ENCODE data around the gene SCN10A. TPM values are rescaled to one million over a fixed set of nuclear protein-coding genes. Genes with fewer than 3 reads are reported as not detected.

Gene SCN10A
- total RNA-seq, 4 donors from 2014 or later: not detected

GRCh38 chr3:38758557-38758956, 57.5 kb downstream of the SCN10A start:
- no peak for DNase-seq (ENCODE audit: low spot score in 2 of 2)

GRCh38 chr3:38757721-38758120, 58.3 kb downstream of the SCN10A start:
- Histone ChIP-seq H3K4me1 (no peaks in the 10 kb centered on the region), H3K27me3 (no peaks in the 10 kb centered on the region), H3K36me3 (no peaks in the 10 kb centered on the region), H3K27ac (no peak overlapping the region), H3K4me3 (no peak overlapping the region), H3K9me3 (no peaks in the 10 kb centered on the region)
- TF ChIP-seq POLR2A (IDR thresholded peaks at IDR 0.05) (no peak), CTCF (IDR thresholded peaks at IDR 0.05) (no peak), EP300 (IDR thresholded peaks at IDR 0.05) (no peak)
- no peak for DNase-seq (ENCODE audit: low spot score in 2 of 2)
- WGBS, 2 donors: 64 to 66% methylated on average over 4 of the region's 4 CpGs

More at GRCh38 chr3:38758557-38758956, 57.5 kb downstream of the SCN10A start:
- Histone ChIP-seq H3K9me3 (no peaks in the 10 kb centered on the region), H3K27me3 (no peaks in the 10 kb centered on the region), H3K4me1 (no peaks in the 10 kb centered on the region), H3K27ac (no peak overlapping the region), H3K4me3 (no peak overlapping the region), H3K36me3 (no peaks in the 10 kb centered on the region)
- WGBS, 2 donors: 73 to 88% methylated on average over 3 of the region's 3 CpGs
- TF ChIP-seq EP300 (IDR thresholded peaks at IDR 0.05) (no peak), POLR2A (IDR thresholded peaks at IDR 0.05) (no peak), CTCF (IDR thresholded peaks at IDR 0.05) (no peak)

GRCh38 chr3:38756892-38757291, 59.1 kb downstream of the SCN10A start:
- 73 to 80% methylated on average over 5 of the region's 5 CpGs for WGBS, 2 donors
- H3K4me3 ChIP-seq: no peak overlapping the region
- H3K27me3 ChIP-seq: no peaks in the 10 kb centered on the region
- TF ChIP-seq POLR2A (IDR thresholded peaks at IDR 0.05) (no peak), EP300 (IDR thresholded peaks at IDR 0.05) (no peak), CTCF (IDR thresholded peaks at IDR 0.05) (no peak)
- no peak overlapping the region for H3K27ac ChIP-seq
- H3K4me1 ChIP-seq: no peaks in the 10 kb centered on the region
- no peaks in the 10 kb centered on the region for H3K9me3 ChIP-seq
- no peak for DNase-seq (ENCODE audit: low spot score in 2 of 2)
- no peaks in the 10 kb centered on the region for H3K36me3 ChIP-seq

GRCh38 chr3:38755130-38755529, 60.9 kb downstream of the SCN10A start:
- 47 to 52% methylated on average over 5 of the region's 5 CpGs for WGBS, 2 donors
- H3K27ac ChIP-seq: no peak overlapping the region
- H3K36me3 ChIP-seq: no peaks in the 10 kb centered on the region
- TF ChIP-seq POLR2A (IDR thresholded peaks at IDR 0.05): no peak
- no peak for TF ChIP-seq EP300 (IDR thresholded peaks at IDR 0.05)
- no peak for TF ChIP-seq CTCF (IDR thresholded peaks at IDR 0.05)
- H3K4me1 ChIP-seq: no peaks in the 10 kb centered on the region
- no peaks in the 10 kb centered on the region for H3K27me3 ChIP-seq
- no peak for DNase-seq (ENCODE audit: low spot score in 2 of 2)
- H3K9me3 ChIP-seq: no peaks in the 10 kb centered on the region
- no peak overlapping the region for H3K4me3 ChIP-seq

GRCh38 chr3:38746641-38747040, 69.4 kb downstream of the SCN10A start:
- no peaks in the 10 kb centered on the region for H3K9me3 ChIP-seq
- H3K36me3 ChIP-seq: no peaks in the 10 kb centered on the region
- H3K27ac ChIP-seq: no peak overlapping the region
- no peaks in the 10 kb centered on the region for H3K27me3 ChIP-seq
- DNase-seq (ENCODE audit: low spot score in 2 of 2): no peak
- 72 to 79% methylated on average over 1 of the region's 1 CpG for WGBS, 2 donors
- H3K4me3 ChIP-seq: no peak overlapping the region
- no peaks in the 10 kb centered on the region for H3K4me1 ChIP-seq
- TF ChIP-seq POLR2A (IDR thresholded peaks at IDR 0.05) (no peak), EP300 (IDR thresholded peaks at IDR 0.05) (no peak), CTCF (IDR thresholded peaks at IDR 0.05) (no peak)

All from tibial nerve (tissue), 4 donors.